GM19463 (cell line): Measurements from ENCODE around the gene SERTAD2.

ENCODE experiments used
- ATAC-seq: cut with Tn5 transposase; IDR thresholded peaks from one replicate; pipeline ENCODE4 v1.9.1; 2021; ENCODE audit warnings: mild to moderate bottlenecking, moderate library complexity; ENCODE audit not compliant: unreplicated experiment

Gene SERTAD2

GRCh38 chr2:64650296-64650695 is 3.4 kb downstream of the SERTAD2 start:
- ATAC-seq, result no peak

GRCh38 chr2:64649626-64650025 is 4.1 kb downstream of the SERTAD2 start:
- ATAC-seq, result no peak

- no peak for ATAC-seq
Measured at GRCh38 chr2:64649013-64649484, 4.7 kb downstream of the SERTAD2 start.

GRCh38 chr2:64646007-64646880 is 7.5 kb downstream of the SERTAD2 start:
- ATAC-seq, result no peak

- peak; percentile 54 for ATAC-seq
Measured at GRCh38 chr2:64644458-64645382, 9.0 kb downstream of the SERTAD2 start.

GRCh38 chr2:64643838-64644457 is 9.8 kb downstream of the SERTAD2 start:
- ATAC-seq, result no peak

GRCh38 chr2:64641599-64641998 is 12.1 kb downstream of the SERTAD2 start:
- no peak for ATAC-seq

GRCh38 chr2:64640153-64641044 is 13.3 kb downstream of the SERTAD2 start:
- no peak for ATAC-seq

- no peak for ATAC-seq
Measured at GRCh38 chr2:64639691-64640090, 14.0 kb downstream of the SERTAD2 start.

GRCh38 chr2:64638502-64639120 is 15.1 kb downstream of the SERTAD2 start:
- no peak for ATAC-seq

GRCh38 chr2:64637931-64638330 is 15.8 kb downstream of the SERTAD2 start:
- ATAC-seq, result no peak

- peak; percentile 46 for ATAC-seq
Measured at GRCh38 chr2:64637000-64637635, 16.6 kb downstream of the SERTAD2 start.

GRCh38 chr2:64635976-64636911 is 17.5 kb downstream of the SERTAD2 start:
- ATAC-seq, result peak; percentile 61

GRCh38 chr2:64634345-64635267 is 19.1 kb downstream of the SERTAD2 start:
- ATAC-seq, result no peak

- no peak for ATAC-seq
Measured at GRCh38 chr2:64632835-64633819, 20.6 kb downstream of the SERTAD2 start.

GRCh38 chr2:64631771-64632170 is 21.9 kb downstream of the SERTAD2 start:
- ATAC-seq, result no peak
